Measurements from ENCODE around the gene MED12.
A peak's percentile ranks its signal among the peaks of the same experiment; 100 is the strongest.
"Not testable (repeated sequence)": the region's sequence is repeated elsewhere in the genome, so short reads cannot be mapped to it uniquely, and the experiment has no call there.

Gene MED12

DNA sequence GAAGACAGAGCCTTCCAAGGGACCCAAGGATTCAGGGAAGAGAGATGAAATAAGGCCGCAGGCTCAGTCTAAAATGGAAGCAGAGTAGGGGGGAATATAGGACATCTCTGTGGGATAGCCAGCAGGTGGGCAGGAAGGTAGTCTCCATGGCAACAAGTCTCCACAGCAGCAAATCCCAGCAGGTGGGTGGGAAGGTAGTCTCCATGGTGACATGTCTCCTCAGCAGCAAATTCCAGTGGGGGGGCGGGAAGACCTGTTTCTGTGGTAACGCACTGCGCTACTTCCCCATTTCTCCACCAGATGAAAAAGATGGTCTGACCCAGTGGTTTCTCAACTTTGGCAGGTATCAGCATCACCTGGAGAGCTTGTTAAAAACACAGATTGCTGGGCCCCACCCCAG lies 44.6 kb downstream of the MED12 start:
- no peak for DNase-seq (ENCODE audit: low read depth)

DNA sequence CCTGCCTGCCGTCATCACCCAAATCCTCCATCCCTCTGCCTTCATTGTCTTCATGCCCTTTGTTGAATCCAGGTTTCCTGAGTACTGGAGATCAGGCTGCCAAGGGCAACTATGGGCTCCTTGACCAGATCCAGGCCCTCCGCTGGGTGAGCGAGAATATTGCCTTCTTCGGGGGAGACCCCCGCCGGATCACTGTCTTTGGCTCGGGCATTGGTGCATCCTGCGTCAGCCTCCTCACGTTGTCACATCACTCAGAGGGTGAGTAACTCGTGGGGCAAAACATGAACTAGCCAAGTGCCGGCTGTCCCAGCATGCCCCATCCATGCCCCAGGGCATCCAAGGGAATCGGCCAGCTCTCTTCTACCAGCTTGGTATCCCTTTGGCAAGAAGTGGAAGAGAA lies 45.7 kb downstream of the MED12 start:
- no peak for DNase-seq (ENCODE audit: low read depth)

DNA sequence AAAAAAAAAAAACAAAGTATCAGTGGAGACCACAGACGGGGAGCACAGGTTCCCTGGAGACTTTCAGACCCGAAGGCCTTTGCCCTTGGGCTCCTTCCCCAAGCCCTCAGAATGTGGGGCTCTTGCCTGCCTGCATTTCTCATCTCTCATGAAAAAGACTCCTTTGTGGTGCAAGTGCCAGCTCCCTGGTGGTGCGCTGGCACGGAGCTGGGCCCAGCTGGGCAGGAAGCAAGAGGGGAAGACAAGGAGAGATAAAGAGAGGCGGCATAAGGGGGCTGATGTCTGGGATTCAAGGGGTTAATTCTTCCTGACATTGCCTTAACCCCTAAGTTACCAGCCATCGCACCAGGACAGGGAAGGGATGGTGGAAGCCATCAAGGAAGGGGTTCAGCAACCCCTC lies 48.1 kb downstream of the MED12 start:
- no peak for DNase-seq (ENCODE audit: low read depth)

DNA sequence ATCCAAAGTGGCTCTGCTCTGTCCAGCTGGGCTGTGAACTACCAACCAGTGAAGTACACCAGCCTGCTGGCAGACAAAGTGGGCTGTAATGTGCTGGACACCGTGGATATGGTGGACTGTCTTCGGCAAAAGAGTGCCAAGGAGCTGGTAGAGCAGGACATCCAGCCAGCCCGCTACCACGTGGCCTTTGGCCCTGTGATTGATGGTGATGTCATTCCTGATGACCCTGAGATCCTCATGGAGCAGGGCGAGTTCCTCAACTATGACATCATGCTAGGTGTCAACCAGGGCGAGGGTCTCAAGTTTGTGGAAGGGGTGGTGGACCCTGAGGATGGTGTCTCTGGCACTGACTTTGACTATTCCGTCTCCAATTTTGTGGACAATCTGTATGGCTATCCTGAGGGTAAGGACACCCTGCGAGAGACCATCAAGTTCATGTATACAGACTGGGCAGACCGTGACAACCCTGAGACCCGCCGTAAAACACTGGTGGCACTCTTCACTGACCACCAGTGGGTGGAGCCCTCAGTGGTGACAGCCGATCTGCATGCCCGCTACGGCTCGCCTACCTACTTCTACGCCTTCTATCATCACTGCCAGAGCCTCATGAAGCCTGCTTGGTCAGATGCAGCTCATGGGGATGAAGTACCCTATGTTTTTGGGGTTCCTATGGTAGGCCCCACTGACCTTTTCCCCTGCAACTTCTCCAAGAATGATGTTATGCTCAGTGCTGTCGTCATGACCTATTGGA lies 48.8 kb downstream of the MED12 start:
- DNase-seq (ENCODE audit: low read depth) = no peak

DNA sequence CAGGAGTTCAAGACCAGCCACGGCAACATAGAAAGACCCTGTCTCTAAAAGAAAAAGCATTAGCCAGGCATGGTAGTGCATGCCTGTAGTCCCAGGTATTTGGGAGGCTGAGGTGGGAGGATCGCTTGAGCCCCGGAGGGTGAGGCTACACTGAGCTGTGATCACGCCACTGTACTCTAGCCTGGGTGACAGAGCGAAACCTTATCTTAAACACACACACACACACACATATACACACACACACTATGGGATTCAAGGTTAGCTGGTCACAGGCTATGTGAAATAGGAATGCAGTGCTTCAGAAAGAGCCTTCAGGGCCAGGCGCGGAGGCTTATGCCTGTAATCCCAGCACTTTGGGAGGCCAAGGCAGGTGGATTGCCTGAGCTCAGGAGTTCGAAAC lies 49.7 kb downstream of the MED12 start:
- no peak for DNase-seq (ENCODE audit: low read depth)

DNA sequence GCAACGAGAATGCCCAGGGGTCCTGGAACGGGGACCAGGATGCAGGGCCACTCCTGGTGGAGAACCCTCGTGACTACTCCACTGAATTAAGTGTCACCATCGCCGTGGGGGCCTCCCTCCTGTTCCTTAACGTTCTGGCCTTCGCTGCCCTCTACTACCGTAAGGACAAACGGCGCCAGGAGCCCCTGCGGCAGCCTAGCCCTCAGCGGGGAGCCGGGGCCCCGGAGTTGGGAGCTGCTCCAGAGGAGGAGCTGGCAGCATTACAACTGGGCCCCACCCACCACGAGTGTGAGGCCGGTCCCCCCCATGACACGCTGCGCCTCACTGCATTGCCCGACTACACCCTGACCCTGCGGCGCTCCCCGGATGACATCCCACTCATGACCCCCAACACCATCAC lies 51.2 kb downstream of the MED12 start:
- DNase-seq (ENCODE audit: low read depth) = no peak

DNA sequence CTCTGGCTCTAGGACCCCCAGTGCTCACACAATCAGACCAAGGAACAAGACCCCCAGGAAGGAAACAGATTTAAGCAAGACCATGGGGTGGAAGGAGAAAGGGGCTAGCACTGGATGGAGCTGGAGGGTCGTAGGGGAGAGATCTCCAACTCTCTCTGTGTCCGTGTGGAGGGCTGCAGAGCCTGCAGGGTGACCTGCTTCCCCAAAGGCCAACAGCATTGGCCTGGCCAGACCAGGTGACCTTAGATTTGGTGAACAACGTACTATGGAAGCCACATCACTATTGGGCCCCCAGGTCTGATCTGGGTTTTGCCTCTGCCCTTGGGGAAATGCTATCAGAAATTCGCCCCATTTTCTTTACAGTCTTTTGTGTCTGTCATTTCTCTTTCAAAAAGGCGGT lies 52.3 kb downstream of the MED12 start:
- no peak for DNase-seq (ENCODE audit: low read depth)

DNA sequence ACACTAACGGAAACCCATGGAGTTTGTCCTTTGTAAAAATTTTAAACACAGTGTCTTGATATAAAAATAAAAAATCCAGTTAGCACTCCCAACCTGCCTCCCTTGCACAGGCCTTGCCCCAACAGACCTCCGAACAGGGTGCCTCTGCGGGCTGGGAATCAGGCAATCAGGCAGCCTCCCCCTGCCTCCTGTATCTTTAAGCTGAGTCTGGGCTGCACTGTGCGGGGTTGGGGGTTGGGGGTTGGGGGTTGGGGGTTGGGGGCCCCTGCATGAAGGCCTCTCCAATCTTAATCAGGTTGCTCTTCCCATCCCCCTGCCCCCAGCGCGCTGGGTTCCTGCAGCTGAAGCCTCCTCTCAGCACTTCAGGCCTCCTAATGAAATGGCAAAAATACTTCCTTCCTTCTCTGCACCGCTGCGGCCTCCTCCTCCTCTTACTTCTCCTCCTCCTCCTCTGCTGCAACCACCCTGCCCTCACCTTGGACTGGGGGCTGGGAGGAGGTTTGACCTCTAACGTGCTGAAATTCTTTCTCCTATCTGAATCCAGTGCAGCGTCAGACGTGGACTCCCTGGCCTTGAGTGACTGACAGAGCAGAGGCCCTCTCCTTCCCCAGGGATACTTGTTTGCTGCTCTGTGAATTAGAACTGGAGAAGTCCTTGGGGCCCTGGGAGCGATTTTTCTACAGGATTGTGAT lies 52.9 kb downstream of the MED12 start:
- DNase-seq (ENCODE audit: low read depth) = no peak

DNA sequence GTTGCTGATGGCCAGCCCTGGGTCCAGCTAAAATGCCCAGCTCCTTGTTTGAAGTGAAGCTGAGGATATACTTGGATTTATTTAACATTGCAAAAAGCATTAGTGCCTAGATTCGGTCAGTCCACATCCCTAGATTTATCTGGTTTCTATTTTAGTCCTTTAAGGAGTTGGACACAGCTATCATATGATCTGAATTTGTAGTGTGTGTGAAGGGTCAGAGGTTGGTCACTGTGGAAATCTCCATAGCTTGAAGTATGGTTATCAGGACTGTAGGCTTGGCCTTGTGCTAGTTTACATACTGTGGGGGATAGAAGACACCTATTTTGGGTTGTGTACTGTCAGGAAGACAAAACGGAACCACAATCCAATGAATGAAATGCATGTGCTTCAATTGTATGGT lies 55.0 kb downstream of the MED12 start:
- DNase-seq (ENCODE audit: low read depth) = no peak

DNA sequence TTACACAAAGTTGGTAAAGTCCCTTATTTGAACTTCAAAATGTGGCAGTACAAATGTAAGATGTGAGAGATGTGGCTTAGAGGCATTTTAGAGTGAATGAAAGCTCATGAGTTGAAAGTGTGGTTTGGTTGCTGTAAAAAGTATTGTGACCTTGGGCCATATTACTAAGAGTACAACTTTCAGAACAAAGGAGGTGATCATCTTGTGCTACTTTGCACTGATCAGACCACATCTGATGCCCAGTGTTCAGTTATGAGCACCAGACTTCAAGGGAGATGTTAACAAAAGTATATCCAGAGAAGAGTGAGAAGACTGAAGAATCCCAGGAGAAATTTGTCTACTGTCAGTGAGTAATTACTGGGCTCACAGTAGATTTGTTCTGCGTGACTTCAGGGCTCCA lies 56.4 kb downstream of the MED12 start:
- DNase-seq (ENCODE audit: low read depth) = no peak

DNA sequence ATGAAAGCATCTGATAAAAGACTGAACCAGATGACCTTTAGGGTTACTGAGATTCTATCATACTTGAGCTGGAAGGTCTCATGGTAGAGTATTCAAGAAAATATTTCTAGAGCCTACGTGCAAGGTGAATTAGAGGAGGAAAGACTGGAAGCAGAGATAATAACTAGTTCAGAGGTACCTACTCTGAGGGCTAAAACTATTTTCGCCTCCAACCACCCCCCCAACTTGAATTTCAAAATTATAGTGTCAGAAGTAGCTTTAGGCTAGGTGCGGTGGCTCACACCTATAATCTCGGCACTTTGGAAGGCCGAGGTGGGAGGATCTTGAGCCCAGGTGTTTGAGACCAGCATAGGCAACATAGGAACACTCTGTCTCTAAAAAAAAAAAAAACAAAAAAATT lies 57.1 kb downstream of the MED12 start:
- no peak for DNase-seq (ENCODE audit: low read depth)

DNA sequence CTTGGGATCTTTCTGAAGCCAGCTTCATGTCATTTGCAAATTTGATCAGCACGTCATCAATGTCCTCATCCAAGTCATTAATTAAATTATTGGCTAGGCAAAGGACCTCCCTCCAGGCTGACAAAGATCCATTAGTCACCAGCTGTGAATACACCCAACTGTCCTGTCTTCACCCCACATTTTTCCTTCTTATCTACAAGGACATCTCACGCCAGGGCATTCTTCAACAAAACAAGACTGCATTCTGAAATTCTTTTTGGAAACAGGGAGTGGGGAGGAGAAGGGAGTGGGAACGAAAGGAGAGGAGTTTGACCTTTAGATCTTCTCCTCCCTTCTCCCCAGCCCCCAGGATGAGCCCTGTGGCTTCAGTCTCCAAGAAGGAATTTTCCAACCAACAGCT lies 58.9 kb downstream of the MED12 start:
- no peak for DNase-seq (ENCODE audit: low read depth)

DNA sequence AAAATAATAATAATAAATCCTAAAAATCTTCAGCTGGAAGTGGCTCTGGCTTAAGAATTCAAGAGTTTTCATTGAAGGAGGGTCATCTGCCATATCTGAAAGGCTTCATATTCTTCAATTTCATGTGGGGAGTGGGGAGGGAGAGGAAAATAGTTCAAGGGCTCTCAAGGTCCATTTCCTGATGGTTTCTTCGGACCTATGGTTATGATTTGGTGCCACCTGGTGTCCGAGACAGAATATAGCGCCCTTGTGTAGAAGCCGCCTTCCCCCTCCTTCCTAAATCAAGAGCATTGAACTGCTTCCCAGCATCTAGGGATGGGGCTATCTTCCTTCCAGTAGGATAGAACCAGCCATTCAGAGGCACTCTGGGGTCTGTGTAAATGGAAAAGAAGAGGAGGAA lies 60.5 kb downstream of the MED12 start:
- peak; percentile 20 for DNase-seq (ENCODE audit: low read depth)

DNA sequence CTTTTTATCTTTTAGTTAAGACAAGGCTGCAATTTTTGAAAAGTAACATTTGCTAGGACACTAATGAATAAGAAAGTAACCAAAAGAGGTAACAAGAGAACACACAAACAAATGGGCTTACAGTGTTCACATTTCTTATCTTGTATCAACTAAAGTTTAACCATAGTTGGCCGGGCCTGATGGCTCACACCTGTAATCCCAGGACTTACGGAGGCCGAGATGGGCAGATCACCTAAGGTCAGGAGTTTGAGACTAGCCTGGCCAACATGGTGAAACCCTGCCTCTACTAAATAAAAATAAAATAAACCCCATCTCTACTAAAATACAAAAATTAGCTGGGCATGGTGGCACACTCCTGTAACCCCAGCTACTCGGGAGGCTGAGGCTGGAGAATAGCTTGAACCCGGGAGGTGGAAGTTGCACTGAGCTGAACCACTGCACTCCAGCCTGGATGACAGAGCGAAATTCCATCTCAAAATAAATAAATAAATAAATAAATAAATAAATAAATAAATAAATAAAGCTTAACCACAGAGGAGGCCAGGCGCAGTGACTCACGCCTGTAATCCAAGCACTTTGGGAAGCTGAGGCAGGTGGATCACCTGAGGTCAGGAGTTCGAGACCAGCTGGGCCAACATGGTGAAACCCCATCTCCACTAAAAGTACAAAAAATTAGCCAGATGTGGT lies 62.3 kb downstream of the MED12 start:
- DNase-seq (ENCODE audit: low read depth) = not testable (repeated sequence)

DNA sequence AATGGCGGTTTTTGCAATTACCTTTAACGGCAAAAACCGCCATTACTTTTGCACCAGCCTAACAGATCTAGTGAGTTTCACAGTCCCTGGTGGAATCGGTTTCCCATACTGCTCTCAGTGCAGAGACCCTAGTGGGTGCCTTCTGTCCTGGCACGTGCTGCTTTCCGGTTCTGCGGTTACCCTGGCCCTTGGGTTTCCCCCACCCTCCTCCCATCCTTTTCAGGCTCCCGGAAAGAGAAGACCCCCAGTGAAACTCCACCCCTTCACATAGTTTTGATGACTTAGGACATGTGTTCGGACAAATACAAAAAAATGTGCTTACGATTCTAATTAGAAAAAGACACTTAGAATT lies 63.1 kb downstream of the MED12 start:
- peak; percentile 12 for DNase-seq (ENCODE audit: low read depth)

DNA sequence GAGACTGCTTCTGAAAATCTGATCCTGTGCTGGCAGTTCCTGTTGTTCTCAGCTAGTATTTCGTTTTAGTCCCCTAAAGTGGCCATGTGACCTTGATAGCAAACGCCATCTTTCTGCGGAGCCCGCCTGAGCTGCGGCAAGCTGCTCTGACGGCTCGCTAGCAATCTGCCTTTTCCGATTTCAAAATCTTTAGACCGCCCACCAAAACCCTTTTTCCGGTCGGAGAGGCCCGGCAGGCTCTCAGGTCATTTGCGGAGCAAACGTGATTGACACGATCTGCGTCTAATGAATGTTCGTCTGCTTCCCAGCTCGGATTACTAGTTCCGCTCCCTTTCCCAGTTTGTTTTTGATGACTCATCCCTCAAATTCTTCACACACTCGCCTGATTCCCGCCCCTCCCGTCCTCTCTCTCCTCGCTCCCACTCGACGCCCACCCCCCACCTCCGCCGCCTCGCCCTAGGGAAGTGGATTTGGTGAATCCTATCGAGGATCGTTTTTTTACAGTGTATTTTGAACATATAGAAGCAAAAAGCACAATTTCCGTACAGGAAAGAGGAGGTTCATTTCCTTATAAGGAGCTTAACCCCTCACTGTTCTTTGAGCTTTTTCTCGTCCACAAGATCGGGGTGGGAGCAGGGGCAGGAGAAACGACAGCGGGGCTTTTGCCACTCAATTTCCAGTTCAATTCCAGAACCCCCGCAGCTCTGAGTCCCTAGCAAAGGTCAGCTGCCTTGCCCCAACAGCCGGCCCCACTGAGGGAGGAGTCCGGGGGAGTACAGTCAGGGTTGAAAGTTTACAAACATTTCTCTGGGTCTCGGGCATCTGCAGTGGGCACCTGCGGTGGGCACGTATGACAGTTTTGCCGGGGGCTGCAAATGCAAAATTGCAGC lies 63.8 kb downstream of the MED12 start:
- DNase-seq (ENCODE audit: low read depth) = peak; percentile 68

DNA sequence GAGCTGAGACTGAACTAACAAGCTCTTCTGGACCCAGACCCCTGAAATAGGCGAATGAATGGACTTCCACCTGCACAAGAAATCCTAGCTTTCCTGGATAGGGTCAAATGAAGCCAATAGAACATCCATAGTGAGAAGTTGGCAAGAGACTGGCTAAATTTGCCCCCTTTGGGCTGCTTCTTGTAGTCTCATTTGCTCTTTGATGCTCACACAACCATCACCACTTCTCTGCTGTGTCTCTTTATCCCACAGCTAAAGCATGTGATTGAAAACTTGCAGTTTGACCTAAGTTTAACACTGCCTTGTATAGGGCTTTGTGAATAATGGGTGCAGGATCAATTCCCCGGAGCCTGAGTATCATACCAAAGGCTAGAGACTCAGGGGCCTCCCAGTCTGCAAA lies 64.5 kb downstream of the MED12 start:
- no peak for DNase-seq (ENCODE audit: low read depth)

DNA sequence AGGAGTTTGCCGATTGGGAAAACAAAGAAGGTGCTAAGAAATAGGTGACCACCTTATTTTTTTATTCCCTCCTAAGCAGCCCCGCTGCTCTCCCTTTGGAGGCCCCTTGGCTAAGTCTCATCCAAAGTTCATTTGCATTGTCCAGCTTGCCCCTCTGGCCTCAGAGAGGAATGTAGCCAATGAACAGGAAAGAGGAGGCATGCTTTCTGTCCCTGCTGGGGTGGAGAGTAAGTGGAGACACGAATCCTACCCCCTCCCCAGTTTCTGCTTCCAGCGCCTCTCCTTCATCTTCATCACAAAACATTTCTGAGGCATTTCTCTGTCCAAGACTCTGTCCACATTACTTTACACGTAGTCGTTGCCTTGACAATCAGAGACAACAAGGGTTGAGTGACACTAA lies 64.9 kb downstream of the MED12 start:
- DNase-seq (ENCODE audit: low read depth) = no peak

DNA sequence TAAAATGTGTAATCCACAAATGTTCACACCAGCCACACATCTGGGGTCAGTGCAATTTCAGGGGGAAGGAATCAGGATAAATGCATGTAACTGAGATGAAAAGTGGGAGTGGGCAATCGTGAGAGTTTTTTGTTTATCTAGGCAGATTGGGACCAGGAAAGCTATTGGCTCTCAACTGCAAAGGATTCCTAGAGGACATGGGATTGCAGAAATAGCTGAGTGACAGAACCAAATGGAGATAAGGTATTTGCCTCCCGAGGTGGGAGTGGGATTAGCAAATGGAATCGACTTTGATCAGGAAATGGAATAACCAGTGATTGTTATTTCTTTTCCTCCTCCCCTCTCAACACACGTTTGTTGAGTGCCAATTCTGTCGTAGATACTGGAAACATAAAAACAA lies 65.7 kb downstream of the MED12 start:
- no peak for DNase-seq (ENCODE audit: low read depth)

DNA sequence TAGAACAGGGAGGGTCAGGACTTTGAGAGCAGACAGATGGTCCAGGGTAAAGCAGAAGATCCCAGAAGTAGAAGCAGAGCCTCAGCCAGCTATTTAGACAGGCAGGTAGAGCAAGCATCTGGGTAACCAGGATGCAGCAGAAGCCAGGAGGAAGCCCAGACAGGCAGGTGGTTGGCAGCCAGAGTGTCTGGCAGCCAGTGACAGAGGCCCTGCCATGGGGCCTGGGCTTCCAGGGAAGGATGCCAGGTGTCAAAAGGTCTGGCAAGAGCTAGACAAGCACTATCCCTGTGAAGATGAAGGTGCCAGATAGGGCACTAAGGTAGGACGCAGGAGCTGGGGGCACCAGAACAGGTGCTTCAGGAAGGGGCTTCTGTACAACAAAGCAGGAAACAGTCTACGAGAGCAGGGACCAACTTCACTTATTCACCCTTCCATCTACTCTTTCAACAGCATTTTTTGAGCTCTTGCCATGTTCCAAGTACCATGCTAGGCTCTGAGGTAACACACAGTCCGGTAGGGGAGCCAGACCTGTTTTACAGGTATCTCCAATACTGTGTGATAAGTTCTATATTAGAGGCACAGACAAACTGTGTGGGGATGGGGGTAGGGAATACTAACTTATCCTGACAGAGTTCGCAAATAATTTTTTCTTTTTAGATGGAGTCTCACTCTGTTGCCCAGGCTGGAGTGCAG lies 66.6 kb downstream of the MED12 start:
- DNase-seq (ENCODE audit: low read depth) = no peak

DNA sequence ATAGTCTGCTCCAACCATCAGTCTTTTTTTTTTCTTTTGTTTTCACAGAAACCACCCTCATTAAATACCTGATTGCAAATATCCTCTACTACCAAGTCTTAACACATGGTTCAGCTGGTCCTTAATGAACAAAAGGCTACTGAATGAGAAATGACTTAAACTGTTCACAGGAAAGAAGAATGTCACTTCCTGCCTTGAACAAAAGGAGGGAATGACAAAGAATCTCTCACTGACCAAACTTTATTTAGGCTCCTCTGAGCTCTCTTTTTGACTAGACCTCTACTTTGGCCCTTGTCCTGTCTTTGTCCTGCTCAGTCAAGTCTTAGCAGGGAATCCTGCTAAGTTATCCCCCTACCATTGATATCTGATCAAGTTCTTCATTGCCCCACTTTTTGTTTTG lies 72.9 kb downstream of the MED12 start:
- no peak for DNase-seq (ENCODE audit: low read depth)

Data from T follicular helper cell (primary cell).